CD4-positive, alpha-beta T cell treated with Interleukin-4 for 4 hours (primary cell): ENCODE data around the gene CCL22.
"Not testable (repeated sequence)": the region's sequence is repeated elsewhere in the genome, so short reads cannot be mapped to it uniquely, and the experiment has no call there.

ENCODE experiments used
- DNase-seq: peaks from one replicate; pipeline ENCODE4 v3.0.0-alpha.2; 2020

Gene CCL22

DNA sequence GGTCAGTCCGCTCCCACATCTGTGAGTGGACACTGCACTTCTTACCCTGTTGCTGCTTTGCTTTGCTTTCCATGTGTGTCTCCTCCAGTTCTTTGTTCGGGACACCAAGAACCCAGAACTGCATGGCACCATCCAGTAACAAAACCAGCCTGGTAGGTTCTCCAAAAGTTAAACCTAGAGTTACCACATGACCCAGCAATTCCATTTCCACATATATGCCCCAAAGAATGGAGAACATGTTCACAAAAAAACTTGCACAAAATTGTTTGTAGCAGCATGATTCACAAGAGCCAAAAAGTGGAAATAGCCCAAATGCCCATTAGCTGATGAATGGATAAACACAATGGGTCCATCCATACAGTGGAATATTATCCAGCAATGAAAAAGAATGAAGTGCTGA, 10.3 kb upstream of the CCL22 start:
- no peak for DNase-seq

- DNase-seq = no peak
These were observed 9.2 kb upstream of the CCL22 start for GRCh38 chr16:57349212-57350031.

DNA sequence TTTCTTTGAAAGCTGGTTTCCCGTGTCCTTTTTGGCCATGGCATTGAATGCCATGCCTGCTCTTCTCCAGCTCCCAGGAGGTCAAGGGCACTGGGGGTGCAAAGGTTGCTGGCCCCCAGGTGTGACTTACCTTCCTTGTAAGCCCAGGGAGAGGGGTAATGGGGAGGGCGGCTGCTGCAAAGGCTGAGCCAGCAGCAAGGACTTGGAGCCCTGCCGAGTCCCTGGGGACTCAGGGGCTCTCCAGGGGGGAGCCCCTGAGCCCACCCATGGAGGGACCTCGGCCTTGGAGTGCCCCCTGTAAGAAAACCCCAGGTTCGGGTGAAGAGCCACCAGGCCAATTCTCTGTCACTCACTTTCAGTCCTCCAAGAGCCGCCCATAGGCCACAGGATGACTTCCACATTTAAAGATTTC, 5.9 kb upstream of the CCL22 start:
- no peak for DNase-seq

DNA sequence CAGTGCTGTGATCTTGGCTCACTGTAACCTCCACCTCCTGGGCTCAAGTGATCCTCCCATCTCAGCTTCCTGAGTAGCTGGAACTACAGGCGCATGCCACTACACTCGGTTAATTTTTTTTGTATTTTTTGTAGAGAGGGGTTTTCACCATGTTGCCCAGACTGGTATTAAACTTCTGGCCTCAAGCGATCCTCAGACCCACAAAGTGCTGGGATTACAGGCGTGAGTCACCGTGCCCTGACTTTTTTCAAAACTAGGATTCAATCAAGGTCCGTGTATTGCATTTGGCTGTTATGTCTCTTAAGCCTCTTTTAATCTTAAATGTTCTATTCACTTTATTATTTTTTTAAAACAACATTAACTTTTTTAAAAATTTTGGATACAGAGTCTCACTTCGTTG, 4.3 kb upstream of the CCL22 start:
- no peak for DNase-seq

- DNase-seq = no peak
These were observed 2.6 kb upstream of the CCL22 start for GRCh38 chr16:57355898-57356414.

GRCh38 chr16:57356547-57356946, 2.0 kb upstream of the CCL22 start:
- DNase-seq = no peak

DNA sequence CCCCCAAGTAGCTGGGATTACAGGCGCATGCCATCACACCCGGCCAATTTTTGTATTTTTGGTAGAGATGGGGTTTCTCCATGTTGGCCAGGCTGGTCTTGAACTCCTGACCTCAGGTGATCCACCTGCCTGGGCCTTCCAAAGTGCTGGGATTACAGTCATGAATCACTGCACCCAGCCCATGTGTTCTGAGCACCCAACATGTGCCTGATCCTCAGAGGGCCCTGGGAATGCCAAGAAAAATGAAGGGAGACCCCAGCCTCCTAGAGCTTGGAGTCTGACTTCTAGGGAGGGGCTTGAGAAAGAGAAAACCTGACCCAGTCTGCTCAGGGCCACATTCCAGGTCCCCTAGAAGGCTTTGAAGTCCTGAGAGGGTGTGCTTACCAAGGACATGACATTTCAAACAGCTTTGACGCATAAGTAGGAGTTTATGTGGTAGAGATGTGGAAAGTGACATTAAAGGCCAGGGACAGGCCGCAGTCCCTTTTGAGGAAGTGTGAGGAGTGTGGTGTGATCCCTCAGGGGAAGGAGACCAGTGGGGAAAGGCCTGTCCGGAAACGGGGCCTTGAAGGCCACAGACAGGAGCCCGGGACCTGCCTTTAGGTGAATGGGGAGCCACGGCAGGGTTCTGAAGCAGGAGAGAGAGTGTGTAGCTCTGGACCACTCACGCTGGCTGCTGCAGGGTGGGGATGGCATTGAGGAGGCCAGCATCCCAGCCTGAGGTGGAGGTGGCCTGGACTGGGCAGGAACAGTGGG, 1.1 kb upstream of the CCL22 start:
- no peak for DNase-seq

DNA sequence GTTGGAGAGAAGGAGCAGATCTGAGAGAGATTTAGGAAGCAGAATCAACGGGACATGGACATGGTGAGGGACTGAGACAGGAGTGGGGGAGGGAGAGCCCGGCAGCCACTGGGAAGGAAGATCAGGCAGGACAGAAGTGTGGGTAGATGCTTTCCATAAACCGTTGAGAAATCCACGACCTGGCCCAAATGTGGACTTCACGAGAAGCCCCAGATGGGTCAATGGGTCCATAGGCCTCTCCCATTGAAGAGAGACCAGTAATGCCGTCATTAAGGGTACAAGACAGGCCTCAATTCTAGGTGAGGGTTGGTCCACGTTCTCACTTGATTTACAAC, 530 bp upstream of the CCL22 start:
- DNase-seq = no peak

- DNase-seq = no peak
These were observed 1.8 kb downstream of the CCL22 start for GRCh38 chr16:57360321-57360935.

DNA sequence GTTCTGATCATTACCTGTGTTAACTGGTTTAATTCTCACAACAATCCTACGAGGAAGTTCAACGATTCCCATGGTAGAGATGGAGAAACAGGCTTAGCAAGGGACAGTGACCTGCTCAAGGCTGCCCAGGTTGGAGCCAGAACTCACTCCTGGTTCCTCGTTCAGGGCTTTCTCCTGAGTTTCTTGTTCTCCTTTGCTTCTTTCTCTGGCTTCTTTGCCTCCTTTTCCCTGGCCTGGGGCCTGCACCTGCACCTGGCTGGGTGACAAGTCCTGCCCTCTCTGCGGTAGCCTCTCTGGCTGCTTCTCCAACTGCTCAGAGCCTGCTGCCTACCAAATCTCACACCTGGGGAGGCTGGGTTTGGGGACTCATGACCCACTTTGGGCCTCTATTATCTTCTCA, 2.8 kb downstream of the CCL22 start:
- DNase-seq = no peak

DNA sequence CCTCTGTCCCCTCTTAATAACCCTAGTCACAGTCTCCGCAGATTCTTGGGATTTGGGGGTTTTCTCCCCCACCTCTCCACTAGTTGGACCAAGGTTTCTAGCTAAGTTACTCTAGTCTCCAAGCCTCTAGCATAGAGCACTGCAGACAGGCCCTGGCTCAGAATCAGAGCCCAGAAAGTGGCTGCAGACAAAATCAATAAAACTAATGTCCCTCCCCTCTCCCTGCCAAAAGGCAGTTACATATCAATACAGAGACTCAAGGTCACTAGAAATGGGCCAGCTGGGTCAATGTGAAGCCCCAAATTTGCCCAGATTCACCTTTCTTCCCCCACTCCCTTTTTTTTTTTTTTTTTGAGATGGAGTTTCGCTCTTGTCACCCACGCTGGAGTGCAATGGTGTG, 5.6 kb downstream of the CCL22 start:
- DNase-seq = no peak

DNA sequence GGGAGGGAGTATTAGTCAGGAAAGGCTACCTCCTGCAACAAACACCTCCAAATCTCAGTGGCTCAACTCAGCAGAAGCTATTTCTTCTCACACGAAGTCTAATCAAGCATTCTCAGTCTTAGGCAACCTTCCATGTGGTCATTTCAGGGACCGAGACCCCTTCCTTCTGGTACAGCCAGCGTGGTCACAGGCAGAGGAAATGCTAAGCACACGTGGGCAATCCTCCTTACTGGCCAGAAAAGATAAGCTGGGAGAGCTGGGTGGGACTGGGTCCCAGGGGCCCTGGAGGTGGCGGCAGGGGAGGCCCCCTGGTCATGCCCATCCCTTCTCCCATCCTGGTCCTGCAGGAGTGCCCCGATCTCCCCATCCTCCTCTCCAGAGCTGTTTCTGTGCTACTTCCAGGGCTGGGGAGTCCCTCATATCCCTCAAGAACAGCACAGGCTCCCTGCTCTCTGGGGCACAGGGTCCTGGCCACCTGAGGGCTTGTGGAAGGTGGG, 8.0 kb downstream of the CCL22 start:
- no peak for DNase-seq

DNA sequence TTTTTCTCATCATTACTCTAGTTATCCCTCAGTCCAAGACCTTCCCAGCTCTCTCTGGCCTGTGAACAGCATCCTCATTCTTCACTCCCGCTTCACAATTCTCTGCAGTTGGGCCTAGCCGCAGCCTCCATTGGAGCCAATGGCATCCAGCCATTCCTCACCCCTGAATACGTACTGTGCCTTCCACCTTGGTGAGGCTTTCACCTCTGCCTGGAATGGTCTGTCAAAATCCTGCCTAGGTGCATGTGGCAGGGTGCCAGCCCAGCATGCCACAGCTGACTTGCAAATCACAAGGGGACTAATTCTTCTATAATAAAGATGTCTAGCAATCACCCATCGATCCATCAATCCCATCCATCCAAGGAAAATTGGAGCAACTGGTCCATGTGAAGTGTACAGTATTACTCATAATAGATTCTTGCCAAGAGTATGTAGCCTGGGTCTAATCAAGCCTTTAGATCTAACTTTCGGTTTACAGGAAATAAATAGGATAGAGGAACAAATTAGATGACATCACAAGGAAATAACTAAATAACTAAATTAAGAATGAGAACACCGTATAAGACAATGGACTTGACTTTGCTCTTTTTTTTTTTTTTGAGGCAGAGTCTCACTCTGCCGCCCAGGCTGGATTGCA, 8.7 kb downstream of the CCL22 start:
- no peak for DNase-seq

DNA sequence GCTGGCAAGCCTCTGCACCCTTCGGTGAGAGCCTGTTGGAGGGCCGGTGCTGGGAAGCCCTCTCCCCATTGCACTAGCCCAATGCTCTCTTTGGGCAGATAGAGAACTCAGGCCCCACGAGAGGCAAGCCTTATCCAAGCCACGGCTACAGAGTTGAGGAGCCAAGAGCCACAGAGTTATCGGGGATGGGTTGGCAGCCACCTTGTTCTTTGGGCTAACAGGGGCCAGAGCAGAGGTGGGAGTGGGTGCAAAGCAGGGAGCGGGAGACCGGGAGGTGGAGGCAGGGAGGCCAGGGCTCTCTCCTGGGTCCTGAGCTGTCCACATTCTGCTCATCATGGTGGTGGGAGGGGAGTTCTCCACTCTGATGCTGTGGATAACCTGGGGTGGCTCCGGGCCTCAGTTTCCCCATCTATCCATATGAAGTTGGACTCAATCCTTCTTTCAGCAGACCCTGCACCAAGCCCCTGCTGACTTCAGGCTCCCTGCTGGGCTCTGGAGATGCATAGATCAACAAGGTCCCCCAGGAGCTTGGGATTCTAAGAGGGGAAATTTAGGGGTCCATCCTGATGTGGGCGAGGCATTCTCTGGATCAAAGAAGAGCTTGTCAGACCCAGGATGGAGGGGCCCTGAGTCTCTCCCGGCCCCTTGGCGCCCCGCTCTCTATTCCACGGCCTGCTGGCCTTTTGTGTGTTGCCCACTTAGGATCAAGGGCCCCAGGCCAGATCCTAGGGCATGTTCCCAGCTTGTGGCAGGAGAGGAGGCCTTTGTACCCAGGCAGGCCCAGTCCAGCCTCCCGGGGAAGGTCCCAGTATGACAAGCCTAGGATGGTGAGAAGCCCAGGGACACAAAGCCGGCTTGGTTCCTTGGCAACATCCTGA, 13.2 kb downstream of the CCL22 start:
- no peak for DNase-seq

GRCh38 chr16:57372372-57373116, 14.0 kb downstream of the CCL22 start, which contains the start of gene CX3CL1:
Gene CX3CL1, plus strand, starts transcription at chr16:57372490. Its CDS starts 79 bp downstream, at chr16:57372569.
- no peak for DNase-seq

DNA sequence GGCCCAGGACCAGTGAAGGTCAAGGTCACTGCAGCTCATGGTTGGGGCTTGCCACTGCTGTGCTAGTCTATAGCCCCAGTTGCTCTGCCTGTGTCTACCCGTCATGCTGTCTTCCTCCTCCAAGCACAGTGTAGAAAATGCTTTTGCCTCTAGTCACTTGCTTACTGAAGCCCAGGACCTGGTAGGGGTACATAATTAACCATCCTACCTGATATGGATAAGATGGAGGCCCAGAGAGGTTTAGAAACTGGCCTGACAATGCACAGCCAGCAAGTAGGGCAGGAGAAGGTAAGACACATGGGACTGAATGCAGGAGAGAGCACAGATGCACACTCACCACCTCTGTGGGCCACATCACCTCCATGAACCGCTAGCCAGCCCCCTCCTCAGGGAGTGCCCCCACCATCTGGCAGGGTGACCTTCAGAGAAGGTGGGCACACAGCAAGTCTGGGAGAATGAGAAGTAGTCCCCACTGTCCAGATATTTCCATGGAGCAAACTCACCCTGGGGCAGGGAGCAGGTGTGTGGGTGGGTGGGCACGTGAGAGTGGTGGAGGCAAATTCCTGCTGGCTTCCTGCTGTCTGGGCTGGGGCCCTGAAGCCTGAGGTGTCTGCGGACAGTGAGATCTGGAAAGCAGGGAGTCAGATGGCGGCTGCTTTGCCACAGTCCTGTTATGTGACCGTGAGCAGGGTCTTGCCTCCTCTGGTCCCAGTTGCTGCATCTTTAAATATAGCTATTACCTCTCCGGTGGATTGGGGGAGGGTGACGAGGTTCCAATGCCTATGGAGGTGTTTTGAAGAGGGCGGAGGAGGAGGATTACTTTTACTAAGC, 14.7 kb downstream of the CCL22 start:
- DNase-seq = no peak

GRCh38 chr16:57374067-57374534, 15.5 kb downstream of the CCL22 start:
- no peak for DNase-seq

DNA sequence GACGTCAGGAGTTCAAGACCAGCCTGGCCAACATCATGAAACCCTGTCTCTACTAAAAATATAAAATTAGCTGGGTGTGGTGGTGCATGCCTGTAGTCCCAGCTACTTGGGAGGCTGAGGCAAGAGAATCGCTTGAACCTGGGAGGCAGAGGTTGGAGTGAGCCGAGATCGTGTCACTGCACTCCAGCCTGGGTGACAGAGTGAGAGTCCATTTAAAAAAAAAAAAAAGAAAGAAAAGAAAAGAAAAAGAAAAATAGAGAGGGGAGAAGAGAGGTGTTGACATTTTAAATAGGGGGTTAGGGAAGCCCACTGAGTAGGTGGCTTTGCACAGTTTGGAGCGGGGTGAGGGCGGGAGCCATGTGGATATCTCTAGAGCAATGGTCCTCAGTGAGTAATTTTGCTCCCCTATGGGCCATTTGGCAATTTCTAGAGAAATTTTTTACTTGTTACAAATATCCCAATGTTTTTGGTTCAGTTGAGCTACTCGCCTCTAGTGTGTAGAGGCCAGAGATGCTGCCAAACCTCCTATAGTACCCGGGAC, 16.4 kb downstream of the CCL22 start:
- DNase-seq = not testable (repeated sequence)

GRCh38 chr16:57376313-57376818, 17.8 kb downstream of the CCL22 start:
- no peak for DNase-seq
